Nephron progenitor cell (in vitro differentiated cells): ENCODE results near the gene LRRK2.

Experiments used
- DNase-seq: peaks from one replicate; pipeline ENCODE4 v3.0.0; 2021
- H3K27ac Mint-ChIP-seq: 2 replicates; pipeline ENCODE4 v1.8.0; 2021; ENCODE audit warnings: mild to moderate bottlenecking, moderate library complexity, mixed read lengths
- H3K27me3 Mint-ChIP-seq: 2 replicates; pipeline ENCODE4 v1.8.0; 2021; ENCODE audit warnings: mild to moderate bottlenecking, low read depth, mixed read lengths; ENCODE audit not compliant: poor library complexity
- H3K36me3 Mint-ChIP-seq: 2 replicates; pipeline ENCODE4 v1.8.0; 2021; ENCODE audit warnings: low read depth, mixed read lengths
- H3K4me1 Mint-ChIP-seq: 2 replicates; pipeline ENCODE4 v1.8.0; 2021; ENCODE audit warnings: mixed read lengths
- H3K4me3 Mint-ChIP-seq: 2 replicates; pipeline ENCODE4 v1.8.0; 2021; ENCODE audit warnings: mild to moderate bottlenecking, moderate library complexity, mixed read lengths
- H3K9me3 Mint-ChIP-seq: 2 replicates; pipeline ENCODE4 v1.8.0; 2021; ENCODE audit warnings: mild to moderate bottlenecking, moderate library complexity, mixed read lengths
- CTCF ChIP-seq: fragments of 200-600 bp; sonication (generic); IDR thresholded peaks from 2 replicates; pipeline ENCODE4 v1.5.0; 2021; ENCODE audit warnings: antibody characterized with exemption

The LRRK2 gene

DNA sequence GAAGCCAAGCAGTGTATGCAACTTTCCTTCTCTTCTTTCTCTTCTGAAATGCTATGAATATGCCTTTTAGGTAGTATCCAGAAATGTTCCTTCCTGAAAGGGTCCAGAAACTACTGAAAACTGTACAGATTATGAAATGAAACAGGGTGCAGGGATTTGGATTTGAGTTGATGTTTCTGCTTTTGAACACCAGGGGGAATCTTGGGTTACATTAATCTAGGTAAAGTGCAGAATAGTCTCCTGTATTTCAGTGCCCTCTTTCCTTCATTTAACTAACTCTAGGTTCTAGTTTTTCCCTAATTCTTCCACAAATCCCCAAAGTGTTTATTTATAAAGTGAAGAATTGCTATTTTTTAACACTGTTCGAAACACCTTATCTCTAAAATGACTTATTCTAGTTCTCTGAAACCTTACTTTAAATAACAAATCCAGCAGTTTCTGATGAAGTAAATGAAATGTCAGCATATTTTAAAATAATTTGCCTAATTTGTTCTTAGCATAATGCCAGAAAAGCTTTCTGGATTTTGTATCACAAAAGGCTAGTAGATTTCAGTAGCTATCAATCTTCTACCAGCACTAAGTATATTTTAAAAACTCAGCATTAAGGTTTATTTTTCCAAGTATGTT, 111.9 kb downstream of the LRRK2 start:
- peaks cover under 1% of the 10 kb centered on the region for H3K9me3 Mint-ChIP-seq
- DNase-seq = no peak
- H3K27me3 Mint-ChIP-seq = peaks cover 8% of the 10 kb centered on the region
- no peak overlapping the region for H3K4me3 Mint-ChIP-seq
- no peak overlapping the region for H3K27ac Mint-ChIP-seq
- no peaks in the 10 kb centered on the region for H3K4me1 Mint-ChIP-seq
- no peaks in the 10 kb centered on the region for H3K36me3 Mint-ChIP-seq
- peak; percentile 61 for TF ChIP-seq CTCF

- Mint-ChIP-seq H3K4me3 (no peak overlapping the region), H3K27ac (no peak overlapping the region), H3K36me3 (no peaks in the 10 kb centered on the region), H3K27me3 (peaks cover 8% of the 10 kb centered on the region), H3K4me1 (no peaks in the 10 kb centered on the region), H3K9me3 (no peaks in the 10 kb centered on the region)
- no peak for DNase-seq
- TF ChIP-seq CTCF = no peak
These were observed 113.3 kb downstream of the LRRK2 start for GRCh38 chr12:40338071-40338470.

DNA sequence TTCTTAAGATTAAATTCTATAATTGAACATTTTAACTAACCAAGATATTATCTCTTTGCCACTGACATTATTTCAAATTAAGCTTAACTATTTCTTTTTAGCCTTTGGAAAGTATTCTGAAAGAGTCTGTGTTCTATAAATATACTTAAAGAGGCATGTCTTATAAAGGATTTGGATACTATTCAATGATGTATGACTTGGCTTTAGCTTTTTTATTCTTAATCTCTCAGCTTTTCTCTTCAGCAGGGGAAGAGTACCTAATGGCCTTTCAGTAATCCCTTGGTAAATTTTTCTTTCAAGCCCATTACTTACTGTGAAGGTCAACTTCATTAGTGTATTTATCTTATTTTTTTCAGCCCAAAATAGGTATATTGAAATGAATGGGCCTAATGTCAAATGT, 113.8 kb downstream of the LRRK2 start:
- Mint-ChIP-seq H3K4me3 (no peak overlapping the region), H3K27ac (no peak overlapping the region), H3K4me1 (no peaks in the 10 kb centered on the region), H3K27me3 (peaks cover 8% of the 10 kb centered on the region), H3K36me3 (no peaks in the 10 kb centered on the region), H3K9me3 (no peaks in the 10 kb centered on the region)
- no peak for TF ChIP-seq CTCF
- no peak for DNase-seq

- Mint-ChIP-seq H3K9me3 (no peaks in the 10 kb centered on the region), H3K27me3 (peaks cover 3% of the 10 kb centered on the region), H3K36me3 (no peaks in the 10 kb centered on the region), H3K4me3 (no peak overlapping the region), H3K27ac (no peak overlapping the region), H3K4me1 (no peaks in the 10 kb centered on the region)
- DNase-seq = no peak
- TF ChIP-seq CTCF = no peak
These were observed 117.2 kb downstream of the LRRK2 start for GRCh38 chr12:40342010-40342409.

DNA sequence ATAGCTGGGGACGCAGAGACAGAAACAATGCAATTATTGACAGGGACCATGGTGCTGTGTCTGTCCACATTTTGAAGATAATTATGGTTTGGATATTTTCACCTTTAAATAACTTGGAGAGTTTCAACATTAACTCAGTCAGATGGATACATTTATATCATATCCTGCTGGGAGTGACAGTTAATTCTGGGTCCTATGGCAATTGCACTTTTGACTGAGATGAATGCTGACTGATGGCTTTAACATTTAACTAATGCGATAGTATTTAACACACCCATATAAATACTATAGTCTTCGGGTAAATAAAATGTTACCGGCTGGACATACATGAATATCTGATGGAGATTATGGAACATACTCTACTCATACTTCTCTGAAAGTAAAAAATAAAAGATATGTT, 118.3 kb downstream of the LRRK2 start:
- Mint-ChIP-seq H3K27ac (no peak overlapping the region), H3K4me1 (no peaks in the 10 kb centered on the region), H3K4me3 (no peak overlapping the region), H3K36me3 (no peaks in the 10 kb centered on the region), H3K27me3 (no peaks in the 10 kb centered on the region), H3K9me3 (no peaks in the 10 kb centered on the region)
- no peak for DNase-seq
- TF ChIP-seq CTCF = no peak

GRCh38 chr12:40344312-40344711, 119.5 kb downstream of the LRRK2 start:
- no peak overlapping the region for H3K4me3 Mint-ChIP-seq
- H3K27me3 Mint-ChIP-seq = no peaks in the 10 kb centered on the region
- H3K9me3 Mint-ChIP-seq = no peaks in the 10 kb centered on the region
- H3K27ac Mint-ChIP-seq = no peak overlapping the region
- no peak for TF ChIP-seq CTCF
- H3K4me1 Mint-ChIP-seq = no peaks in the 10 kb centered on the region
- no peaks in the 10 kb centered on the region for H3K36me3 Mint-ChIP-seq
- DNase-seq = no peak
